HTERT RPE-1 (cell line): ENCODE results near the gene IRF8.
"Not testable (repeated sequence)": the region's sequence is repeated elsewhere in the genome, so short reads cannot be mapped to it uniquely, and the experiment has no call there.

ENCODE experiments used
- in situ Hi-C: fragments of 300-500 bp; cut with MboI; formaldehyde crosslinking; loops from 4 replicates; pipeline ENCODE4 v1.14.3; 2020; ENCODE audit warnings: low sequenced_read_pairs

The IRF8 gene

DNA sequence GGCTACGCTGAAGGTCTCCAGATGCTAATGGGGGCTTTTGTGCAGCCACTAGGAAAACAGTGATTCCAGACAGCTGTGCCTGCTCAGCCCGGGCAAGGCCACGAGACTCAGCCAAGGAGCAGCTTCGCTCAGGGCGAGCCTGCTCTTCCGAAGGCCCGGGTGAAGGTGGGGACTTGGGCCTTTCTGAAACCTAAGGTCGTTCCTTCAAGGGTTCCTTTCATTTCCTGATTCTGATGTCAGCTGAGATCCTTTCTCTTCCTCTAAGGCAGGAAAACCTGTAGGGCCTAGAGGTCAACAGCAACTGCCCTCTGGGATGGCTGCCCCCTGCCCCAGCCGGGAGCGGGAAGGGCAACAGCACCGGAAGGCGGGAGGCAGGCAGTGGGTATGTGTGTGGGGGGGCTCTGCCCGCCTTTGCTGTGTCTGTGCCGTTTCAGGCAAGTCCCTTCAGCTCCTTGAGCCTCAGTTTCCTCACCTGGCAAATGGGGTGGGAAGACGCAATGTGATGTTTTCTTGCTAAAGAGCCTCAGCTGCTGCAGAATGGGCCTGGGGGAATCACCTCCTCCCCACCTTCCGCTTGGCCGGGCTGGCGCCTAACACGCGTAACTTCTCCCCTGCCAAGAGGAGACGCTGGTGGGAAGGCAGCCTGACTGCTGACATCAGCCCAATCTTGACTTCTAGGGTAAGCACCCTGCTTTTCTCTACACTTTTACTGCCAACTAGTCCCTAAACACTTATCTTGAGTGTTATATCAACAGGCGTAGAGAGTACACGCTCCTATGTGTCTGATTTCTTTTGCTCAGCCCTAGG lies 32.8 kb downstream of the IRF8 start:
- in situ Hi-C loops = no loop called here

DNA sequence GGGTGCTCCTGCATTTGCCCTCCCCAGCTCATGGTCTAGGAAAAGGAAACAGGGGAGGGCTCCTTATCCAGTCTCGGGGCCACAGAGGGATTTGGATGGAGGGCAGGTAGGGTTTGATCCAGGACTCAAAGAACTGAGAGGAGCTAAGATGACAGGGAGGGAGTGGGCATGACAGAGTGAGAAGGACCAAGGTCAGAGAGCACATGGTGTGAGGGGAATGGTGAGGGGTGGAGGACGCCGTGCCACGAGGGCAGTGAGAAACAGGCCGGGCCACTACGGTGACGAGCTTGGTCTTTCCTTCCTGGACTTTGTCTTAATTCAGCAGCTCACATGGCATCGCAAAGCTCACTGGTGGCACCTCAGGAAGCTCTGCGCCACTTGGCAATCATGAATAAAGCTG lies 35.2 kb downstream of the IRF8 start:
- in situ Hi-C loops = no loop called here

DNA sequence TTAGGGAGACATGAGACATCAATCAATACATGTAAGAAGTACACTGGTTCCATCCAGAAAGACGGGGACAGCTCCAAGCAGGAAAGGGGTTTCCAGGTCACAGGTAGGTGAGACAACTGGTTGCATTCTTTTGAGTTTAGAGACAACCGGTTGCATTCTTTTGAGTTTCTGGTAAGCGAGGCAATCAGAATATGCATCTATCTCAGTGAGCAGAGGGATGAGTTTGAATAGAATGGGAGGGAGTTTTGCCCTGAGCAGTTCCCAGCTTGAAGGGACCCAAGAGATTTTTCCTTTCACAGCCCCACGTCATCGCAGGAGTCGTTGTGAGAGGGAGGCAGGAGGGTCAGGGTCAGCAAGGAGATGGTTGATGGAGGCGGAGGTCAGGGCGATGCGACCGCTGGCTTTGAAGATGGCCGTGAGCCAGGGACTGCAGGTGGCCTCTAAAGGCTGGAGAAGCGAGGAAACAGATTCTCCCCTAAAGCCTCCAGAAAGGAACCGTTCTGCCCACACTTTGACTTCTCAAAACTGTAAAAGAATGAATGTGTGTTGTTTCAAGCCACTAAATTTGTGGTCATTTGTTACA lies 36.5 kb downstream of the IRF8 start:
- in situ Hi-C loops = no loop called here

DNA sequence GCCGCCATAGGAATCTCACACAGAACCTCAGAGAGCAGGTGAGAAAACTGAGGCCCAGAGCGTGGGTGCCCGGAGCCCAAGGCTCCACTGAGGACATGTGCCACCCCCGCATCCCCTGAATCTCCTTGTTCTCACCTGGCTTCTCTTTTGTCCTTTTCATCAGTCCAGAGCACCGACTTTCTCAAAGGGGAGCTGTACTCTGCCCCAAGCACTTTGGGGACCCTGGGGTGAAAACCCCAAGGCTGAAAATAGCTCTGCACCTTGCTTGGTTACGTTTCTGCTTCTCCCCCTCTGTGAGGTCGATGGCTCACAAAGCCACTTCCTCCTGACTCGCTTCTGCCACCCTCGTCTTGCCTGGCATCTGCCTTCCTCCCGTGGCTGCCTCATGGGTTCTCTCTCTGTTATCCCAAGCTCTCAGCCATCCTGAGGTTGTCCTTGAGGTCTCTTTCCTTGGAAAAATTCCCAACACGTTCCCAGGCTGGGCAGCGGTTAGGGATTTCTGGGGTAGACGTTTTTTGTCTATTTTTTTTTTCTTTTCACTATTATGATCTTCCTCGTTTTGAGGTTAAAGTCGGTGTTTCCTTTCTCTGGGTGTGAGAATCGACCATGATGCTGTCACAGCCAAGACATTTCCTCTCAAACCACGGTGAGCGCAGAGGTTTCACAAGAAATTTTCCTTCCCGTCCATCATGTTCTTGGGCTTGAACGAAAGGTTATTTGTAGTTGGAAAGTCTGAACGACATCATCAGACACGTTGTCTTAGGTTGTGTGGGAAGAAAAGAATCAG lies 37.2 kb downstream of the IRF8 start:
- in situ Hi-C loops = no loop called here

DNA sequence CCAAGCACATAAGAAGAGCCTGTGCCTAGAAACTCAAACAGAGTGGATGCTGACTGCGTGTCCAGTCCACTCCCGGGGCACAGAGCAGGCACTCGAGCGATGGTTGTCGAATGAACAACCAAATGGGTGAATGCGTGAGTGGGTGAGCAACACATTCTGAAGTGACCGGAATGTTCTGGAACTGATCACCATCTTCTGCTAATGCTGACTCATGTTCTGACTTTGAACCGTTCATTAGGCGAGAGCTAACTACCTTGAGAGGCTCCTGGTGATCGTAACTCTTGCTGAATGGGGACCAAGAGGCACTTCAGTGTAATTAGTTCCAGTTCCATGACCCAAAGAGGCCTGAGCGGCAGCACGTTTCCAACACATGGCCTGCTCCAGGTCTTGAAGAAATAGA lies 37.9 kb downstream of the IRF8 start:
- in situ Hi-C loops = no loop called here

DNA sequence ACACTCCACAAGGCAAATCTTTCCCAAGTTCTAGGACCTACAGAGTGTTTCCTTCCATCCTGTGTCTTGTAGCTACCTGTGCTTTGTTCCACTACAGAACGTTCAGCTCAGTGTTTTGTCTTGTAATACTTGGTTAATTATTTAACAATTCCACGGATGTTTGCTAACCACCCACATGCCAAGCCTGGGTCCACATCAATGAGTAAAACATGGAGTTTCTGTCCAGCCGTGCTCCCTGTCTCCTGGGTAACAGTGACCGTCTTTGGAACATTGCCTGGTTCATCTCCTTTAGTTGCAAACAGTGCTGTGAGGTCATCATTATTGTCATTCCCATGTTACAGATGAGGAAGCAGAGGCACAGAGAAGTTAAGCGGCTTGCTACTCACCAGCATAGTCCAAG lies 41.3 kb downstream of the IRF8 start:
- in situ Hi-C loops = no loop called here

DNA sequence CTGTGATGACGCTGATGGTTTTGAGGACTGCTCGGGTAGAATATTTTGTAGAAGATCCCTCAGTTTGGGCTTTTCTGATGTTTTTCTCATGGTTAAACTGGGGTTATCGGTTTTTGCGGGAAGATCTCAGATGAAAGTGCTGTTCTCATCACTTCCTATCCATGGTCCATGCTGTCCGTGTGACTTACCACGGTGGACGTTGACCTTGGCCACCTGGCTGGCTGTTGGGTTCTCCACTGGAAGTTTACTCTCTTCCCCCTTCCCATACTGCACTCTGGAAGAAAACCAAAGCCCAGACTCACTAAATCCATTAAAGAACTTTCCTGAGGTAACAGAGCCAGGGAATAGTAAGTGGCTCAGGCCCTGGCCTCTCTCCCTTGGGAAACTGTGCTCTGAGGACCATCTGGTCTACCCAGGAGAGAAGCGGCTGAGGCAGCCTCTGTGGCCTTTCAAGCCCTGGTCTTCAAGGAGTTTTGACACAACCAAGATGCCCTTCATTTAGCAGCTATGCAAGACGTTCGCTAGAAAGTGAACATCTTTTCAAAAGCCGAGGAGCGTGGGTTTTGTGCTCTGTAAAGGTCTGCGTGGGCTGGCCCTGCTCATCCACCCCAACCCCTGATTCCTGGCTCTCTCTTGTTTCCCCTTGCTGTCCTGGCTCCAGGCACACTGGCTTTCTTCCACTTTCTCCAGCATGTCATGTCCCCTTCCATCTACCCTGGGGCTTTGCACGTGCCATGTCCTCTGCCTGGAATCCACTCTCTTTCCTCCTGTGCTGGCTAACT lies 43.1 kb downstream of the IRF8 start:
- in situ Hi-C loops = no loop called here

DNA sequence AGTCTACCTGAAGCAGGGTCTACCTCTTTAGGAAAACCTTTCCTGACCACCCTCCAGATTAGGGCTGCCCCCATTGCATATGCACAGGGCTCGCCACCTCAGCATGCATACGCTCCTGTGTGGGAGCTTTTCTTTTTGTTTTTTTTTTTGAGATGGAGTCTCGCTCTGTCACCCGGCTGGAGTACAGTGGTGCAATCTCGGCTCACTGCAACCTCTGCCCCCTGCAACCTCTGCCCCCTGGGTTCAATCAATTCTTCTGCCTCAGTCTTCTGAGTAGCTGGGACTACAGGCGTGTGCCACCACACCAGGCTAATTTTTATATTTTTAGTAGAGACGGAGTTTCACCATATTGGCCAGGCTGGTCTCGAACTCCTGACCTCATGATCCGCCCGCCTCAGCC lies 43.7 kb downstream of the IRF8 start:
- in situ Hi-C loops = not testable (repeated sequence)

DNA sequence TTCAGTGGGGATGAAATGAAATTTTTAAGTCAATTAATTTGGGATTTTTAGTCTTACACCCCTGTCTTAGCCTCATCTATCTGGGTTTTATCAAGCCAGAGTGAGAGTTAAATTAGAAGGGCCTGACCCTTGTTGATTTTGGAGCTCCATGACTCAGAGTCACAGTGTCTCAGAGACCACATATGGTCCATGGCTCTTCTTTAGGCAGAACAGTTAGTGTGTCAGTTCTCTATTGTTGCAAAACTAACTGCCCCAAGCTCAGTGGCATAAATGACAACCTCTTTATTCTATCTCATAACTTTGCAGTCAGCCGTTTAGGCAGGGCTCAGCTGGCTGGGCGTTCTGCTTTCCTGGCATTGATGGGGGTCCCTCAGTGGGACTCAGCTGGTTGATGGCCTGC lies 44.7 kb downstream of the IRF8 start:
- in situ Hi-C loops = no loop called here

DNA sequence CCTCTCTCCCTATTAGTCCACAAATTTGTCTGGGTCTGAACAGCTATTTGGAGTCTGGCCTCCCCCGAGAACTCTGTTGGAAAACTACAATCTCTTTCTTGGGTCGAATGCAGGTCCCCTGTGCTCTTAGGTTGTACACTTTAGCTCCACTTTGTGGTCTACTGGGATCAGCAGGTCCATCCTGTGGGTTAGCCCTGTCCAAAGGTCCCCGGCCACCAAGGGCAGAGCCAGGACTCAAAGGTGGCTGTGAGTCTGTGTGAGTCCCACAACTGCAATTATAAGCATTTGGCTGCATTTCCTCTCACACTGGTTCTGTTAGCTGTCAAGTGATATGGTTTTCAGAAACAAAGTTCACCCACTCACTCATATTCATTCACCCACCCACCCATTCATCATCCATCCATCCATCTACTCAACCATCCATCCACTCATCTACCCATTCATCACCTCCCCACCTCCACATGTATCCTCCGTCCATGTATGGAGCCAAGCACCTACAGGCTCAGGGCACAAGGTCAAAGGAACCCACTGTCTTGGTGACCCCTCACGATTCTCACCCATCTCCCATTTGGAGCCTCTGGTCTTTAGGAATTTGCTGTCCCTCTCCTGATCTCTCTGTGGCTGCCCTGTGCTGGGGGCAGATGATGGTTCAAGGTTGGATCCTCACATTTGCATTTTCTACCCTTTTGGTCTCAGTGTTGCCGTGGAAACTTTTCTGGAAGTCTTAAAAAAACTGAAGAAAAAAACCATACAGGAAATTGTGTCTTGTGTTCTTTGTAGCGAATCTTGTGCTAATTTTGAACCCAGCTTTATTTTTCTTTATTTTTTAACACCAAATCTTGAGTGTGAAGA lies 45.8 kb downstream of the IRF8 start:
- in situ Hi-C loops = no loop called here

DNA sequence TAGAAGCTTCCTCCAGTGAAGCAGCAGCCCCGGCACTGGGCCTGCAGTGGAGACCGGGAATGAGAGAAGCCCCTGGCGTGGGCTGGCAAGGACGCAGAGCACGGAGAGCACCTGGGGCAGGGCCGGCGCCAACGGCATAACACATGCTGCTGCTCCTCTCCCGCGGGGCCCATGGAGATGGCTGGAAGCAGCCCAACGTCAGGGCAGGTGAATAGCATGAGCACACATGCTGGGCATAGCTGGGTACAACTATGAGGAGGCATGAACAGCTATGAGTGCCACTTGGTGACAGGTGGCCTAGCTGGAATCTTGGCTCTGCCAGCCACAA lies 46.4 kb downstream of the IRF8 start:
- in situ Hi-C loops = no loop called here

DNA sequence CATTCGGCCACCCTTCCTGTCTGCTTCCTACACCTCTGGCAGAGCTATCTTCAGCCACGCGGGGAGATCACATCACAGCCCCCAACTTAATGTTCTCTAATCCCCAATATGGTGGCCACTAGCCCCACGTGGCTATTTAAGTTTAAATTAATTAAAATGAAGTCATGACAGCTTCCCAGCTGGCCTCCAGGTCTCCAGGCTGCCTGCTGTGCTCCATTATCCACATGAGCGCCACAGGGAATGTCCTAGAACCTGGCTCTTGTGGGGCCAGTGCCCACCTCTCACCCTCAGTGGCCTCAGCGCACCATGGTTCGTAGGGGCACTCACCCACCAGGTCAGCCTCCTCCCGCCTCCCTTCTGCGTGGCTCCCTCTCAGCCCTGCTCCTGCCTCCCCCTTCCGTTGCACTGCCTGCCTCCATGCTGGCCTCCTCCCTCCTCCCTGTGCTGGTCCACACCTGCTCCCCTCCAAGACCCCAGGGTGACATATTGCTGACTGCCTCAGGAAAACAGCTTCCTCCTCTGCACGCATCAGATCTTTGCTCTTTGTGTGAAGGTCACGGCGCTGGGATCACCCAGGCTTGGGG lies 47.7 kb downstream of the IRF8 start:
- in situ Hi-C loops = no loop called here

DNA sequence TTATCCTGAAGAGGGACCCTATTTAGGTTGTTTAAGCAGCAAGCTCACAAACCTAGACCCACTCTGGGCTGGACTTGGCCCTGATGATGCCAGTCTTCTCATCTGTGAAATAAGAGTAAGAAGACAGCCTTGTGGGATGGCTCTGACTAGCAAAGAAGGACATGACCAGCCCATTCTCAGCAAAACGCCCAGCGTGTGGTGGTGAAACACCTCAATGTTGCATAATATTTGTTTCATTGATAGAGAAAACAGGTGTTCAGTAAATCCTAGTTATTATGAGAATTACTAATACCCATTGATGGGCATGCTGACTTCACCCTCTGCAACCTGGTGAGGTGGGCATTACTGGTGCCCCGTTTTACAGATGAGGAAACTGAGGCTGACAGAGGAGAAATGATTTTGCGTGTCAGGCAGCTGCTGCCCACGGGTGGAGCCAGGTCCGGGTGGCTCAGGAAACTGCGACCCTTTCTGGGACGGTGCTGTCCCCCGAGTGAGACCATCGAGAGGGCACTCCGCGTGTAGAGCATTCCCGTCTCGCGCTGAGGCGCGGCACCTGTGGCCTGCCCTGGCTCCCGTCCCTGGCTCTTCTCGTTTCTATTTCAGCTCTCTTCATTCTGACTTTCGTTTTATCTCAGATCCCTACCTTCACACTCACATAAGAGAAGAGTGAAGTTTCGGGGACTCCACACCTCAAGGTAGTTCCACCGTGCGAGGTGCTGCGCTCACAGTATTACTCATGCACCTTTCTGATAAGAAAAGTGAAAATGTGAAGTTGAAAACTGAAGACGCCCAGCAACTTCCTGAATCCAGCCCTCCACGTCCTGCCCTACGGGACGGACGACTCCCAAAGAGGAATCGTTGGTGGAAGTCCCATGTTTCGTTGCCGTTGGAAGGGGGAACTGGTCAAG lies 48.5 kb downstream of the IRF8 start:
- in situ Hi-C loops = no loop called here

DNA sequence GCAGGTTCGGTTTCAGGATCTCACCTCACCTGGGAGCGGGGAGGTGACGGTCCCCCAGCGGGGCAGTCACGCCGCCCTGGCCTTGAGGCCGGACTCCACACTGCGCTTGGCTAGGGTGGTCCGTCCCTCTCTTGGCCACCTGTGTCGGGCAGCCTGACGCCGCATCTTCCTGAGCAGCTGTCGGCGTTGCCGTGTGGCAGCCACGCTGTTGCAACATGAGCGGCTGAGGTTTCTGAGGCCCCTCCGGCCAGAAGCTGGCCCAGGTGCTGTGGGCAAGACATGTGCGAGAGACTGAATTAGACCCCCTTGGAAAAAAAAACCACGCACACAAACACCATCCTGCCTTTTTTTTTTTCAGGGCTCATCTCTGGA lies 49.2 kb downstream of the IRF8 start:
- in situ Hi-C loops = no loop called here

DNA sequence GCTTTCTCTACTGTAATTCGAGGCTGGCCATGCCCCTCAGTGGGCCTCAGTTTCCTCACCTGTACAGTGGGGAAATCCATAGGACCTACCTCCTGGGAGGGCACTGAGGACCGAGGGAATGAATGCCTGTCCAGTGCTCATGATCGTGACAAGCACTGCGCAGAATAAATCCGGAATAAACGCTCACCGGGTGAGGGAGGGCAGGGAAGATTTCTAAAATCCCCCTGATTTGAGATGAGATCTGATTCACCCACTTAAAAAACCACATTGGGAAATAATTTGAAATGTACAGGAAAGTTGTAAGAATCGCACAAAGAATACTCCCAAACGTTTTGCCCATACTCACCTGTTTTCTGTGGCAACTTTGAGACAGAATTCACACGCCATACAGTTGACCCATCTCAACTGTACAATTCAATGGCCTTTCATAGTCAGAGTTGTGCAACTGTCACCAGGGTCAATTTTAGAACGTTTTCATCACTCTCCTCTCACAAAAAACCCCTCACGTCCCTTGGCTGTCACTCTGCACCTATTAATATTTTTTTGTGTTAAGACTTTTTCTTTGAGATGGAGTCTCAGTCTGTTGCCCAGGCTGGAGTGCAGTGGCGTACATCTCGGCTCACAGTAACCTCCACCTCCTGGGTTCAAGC lies 49.8 kb downstream of the IRF8 start:
- in situ Hi-C loops = no loop called here

DNA sequence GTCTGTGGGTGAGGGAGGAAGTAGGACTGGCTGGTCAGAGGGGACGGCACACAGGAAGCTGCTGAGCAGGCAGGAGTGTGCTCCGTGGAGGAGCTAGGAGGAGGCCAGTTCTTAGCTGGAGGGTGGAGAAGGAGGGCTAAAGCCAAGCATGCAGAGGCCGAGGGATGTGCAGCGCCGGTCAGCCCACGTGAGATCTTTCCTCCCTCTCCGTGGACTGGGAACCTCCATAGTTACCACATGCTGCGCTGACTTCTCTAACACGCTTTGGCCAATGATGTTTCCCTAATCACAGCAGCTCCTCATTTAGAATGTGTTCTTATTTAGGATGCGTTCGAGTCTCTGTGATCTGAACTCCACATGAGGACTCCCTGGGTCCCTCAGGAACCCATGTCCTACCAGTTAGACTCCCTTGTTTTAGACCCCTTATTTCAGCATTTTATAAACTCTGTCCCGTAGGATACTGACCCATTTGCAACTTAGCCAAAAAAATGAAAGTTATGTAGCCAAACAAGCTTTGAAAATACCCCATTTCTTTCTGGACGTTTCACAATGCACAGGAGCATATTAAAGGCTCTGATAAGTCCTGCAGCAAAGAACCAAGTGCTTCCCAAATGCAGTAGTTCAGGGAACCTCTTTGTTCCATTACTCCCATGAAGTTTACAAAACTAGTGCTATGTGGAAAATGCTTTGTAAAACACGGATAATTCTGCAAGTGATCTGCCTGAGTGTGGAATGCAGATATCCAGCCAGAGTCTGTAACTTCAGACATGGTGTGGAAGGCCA lies 51.4 kb downstream of the IRF8 start:
- in situ Hi-C loops = no loop called here

DNA sequence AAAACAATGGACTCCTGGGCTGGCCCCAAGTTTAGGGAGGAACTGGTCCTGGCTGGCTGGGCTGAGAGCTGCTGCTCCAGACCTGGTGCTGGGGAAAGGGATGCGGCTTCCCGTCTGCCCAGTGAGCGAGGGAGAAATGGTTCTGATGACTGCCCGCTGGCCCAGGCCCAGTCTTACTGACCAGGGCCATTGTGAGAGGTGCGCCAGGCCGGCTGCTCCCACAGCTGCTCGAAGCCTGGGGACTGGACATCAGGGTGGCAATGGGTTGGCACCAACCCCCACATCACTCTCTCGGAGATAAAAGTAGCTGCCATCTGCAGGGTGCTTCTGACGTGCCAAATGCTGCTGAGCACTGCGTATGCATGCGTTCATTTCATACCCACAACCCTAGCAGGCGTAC lies 53.2 kb downstream of the IRF8 start:
- in situ Hi-C loops = no loop called here

DNA sequence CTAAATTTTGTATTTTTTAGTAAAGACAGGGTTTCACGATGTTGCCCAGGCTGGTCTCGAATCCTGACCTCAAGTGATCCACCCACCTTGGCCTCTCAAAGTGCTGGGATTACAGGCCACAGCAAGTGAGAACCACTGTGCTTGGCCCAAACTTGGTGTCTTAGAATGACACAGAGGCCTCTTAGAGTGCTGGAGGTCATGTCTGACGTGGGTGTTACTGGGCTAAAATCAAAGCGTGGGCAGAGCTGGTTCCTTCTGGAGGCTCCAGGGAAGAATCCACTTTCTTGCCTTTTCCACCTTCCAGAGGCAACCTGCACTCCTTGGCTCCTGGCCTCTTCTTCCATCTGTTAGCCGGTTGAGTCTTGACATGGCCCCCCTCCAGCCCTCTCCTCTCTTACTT lies 53.8 kb downstream of the IRF8 start:
- in situ Hi-C loops = no loop called here
